ENCODE data around the gene ECM2. TPM values are rescaled to one million over a fixed set of nuclear protein-coding genes. Genes with fewer than 3 reads are reported as not detected.

Gene ECM2
- total RNA-seq, 6 donors from 2014 or later = 2.1 to 11.3 (median 8.5) TPM

DNA sequence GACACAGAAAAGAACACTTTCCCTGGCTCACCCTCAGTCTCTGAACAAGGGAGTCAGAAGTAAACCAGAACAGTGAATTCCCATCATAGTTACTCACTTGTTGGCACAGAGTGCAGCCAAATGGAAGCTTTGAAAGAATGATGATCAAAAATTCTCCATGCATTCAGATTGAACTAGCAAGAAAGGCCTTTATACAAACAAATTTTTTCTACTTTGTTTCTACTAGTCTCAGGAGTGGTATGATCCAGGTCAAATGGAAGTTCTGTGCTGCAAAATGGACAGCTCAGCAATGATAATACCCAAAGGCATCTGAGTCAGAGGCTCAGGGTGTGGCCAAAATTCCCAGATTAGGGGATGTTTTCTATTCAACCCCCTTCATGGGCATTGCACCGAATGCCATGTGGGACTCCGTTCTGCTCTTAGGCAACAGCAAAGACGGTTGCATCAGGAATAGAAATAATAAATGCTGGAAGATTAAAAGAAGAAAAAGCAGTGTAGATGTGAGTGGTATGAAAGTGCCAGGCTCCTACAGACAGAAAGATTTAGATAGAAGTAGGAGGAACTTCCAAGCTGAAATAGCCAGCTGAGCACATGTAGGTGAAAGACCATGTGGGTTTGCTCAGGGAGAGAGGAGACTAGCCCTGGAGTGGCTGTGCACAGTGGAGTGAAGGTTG is 29.5 kb downstream of the ECM2 start:
- peak overlapping the region in 1 of 4 donors; percentile 20 for H3K27ac ChIP-seq
- DNase-seq = no peak
- H3K9me3 ChIP-seq = no peaks in the 10 kb centered on the region
- no peak overlapping the region for H3K4me3 ChIP-seq
- H3K4me1 ChIP-seq = peaks cover 0 to 10% (median 4%) of the 10 kb centered on the region in 4 donors
- peak; percentile 49 to 90 for ATAC-seq (ENCODE audit: low FRiP score in 2 of 2)
- no peaks in the 10 kb centered on the region for H3K36me3 ChIP-seq
- H3K27me3 ChIP-seq = no peaks in the 10 kb centered on the region
- TF ChIP-seq POLR2A (IDR thresholded peaks at IDR 0.05) (no peak), POLR2AphosphoS5 (IDR thresholded peaks at IDR 0.05) (no peak), CTCF (IDR thresholded peaks at IDR 0.05) (no peak), EP300 (IDR thresholded peaks at IDR 0.05) (no peak)
- WGBS, 2 donors = 77 to 84% methylated on average over 3 of the region's 3 CpGs

- H3K27me3 ChIP-seq = no peaks in the 10 kb centered on the region
- H3K4me3 ChIP-seq = no peak overlapping the region
- peaks cover 0 to 10% (median 4%) of the 10 kb centered on the region in 4 donors for H3K4me1 ChIP-seq
- H3K27ac ChIP-seq = peak overlapping the region in 1 of 4 donors; percentile 18
- 83 to 90% methylated on average over 2 of the region's 2 CpGs for WGBS, 2 donors
- no peak for ATAC-seq (ENCODE audit: low FRiP score in 2 of 2)
- TF ChIP-seq CTCF (IDR thresholded peaks at IDR 0.05) (no peak), EP300 (IDR thresholded peaks at IDR 0.05) (no peak), POLR2A (IDR thresholded peaks at IDR 0.05) (no peak), POLR2AphosphoS5 (IDR thresholded peaks at IDR 0.05) (no peak)
- H3K9me3 ChIP-seq = no peaks in the 10 kb centered on the region
- no peaks in the 10 kb centered on the region for H3K36me3 ChIP-seq
- DNase-seq = no peak
Observed at GRCh38 chr9:92504881-92505280, 30.9 kb downstream of the ECM2 start.

GRCh38 chr9:92503156-92503555 is 32.6 kb downstream of the ECM2 start:
- 83 to 84% methylated on average over 2 of the region's 2 CpGs for WGBS, 2 donors
- no peaks in the 10 kb centered on the region for H3K36me3 ChIP-seq
- no peak for TF ChIP-seq EP300 (IDR thresholded peaks at IDR 0.05)
- no peak for TF ChIP-seq CTCF (IDR thresholded peaks at IDR 0.05)
- no peak for TF ChIP-seq POLR2AphosphoS5 (IDR thresholded peaks at IDR 0.05)
- TF ChIP-seq POLR2A (IDR thresholded peaks at IDR 0.05) = no peak
- H3K4me3 ChIP-seq = no peak overlapping the region
- H3K27me3 ChIP-seq = no peaks in the 10 kb centered on the region
- H3K9me3 ChIP-seq = no peaks in the 10 kb centered on the region
- peaks cover 0 to 10% (median 2%) of the 10 kb centered on the region in 4 donors for H3K4me1 ChIP-seq
- ATAC-seq (ENCODE audit: low FRiP score in 2 of 2) (no peak), DNase-seq (no peak)
- H3K27ac ChIP-seq = no peak overlapping the region

- peak in 2 of 6 experiments; percentile 15 to 18 for TF ChIP-seq CTCF (IDR thresholded peaks at IDR 0.05)
- no peak for TF ChIP-seq EP300 (IDR thresholded peaks at IDR 0.05)
- DNase-seq = no peak
- Histone ChIP-seq H3K9me3 (no peaks in the 10 kb centered on the region), H3K4me1 (peaks cover 0 to 3% (median 0%) of the 10 kb centered on the region in 4 donors), H3K27ac (peak overlapping the region in 1 of 4 donors; percentile 16), H3K36me3 (no peaks in the 10 kb centered on the region), H3K27me3 (no peaks in the 10 kb centered on the region), H3K4me3 (no peak overlapping the region)
- ATAC-seq (ENCODE audit: low FRiP score in 2 of 2) = peak; percentile 47 to 55
- 77 to 85% methylated on average over 5 of the region's 5 CpGs for WGBS, 2 donors
Observed at GRCh38 chr9:92501671-92502393, 34.0 kb downstream of the ECM2 start.

Data from upper lobe of left lung (tissue), 6 donors.